Myocyte (in vitro differentiated cells): Measurements from ENCODE around the gene ETNK2. TPM values are rescaled to one million over a fixed set of nuclear protein-coding genes. Genes with fewer than 3 reads are reported as not detected.

Experiments
- DNase-seq: peaks from one replicate; pipeline ENCODE4 v3.0.0-alpha.2; 2012; ENCODE audit warnings: low read depth
- polyA plus RNA-seq: library from polyadenylated mRNA; unstranded; fragments of >200 nt; gene quantifications from one replicate; pipeline ENCODE4 v1.2.1, GENCODE V29; 2012; ENCODE audit warnings: missing spikeins
- total RNA-seq: library from RNA; depleted of rRNA; stranded (reverse); fragments of >200 nt; gene quantifications from 2 replicates; pipeline ENCODE4 v1.2.3, GENCODE V29; 2014

ETNK2 gene
- total RNA-seq = 0.32 and 0.83 TPM in 2 replicates
- polyA plus RNA-seq = 1.5 TPM

GRCh38 chr1:204151552-204152309 lies at the start of gene ETNK2:
Gene ETNK2 (minus strand): TSS chr1:204152044. CDS start chr1:204151852, 192 bp downstream.
- peak; percentile 16 for DNase-seq

- no peak for DNase-seq
These were observed 49.6 kb upstream of the ETNK2 start for GRCh38 chr1:204201348-204202040.

- DNase-seq = no peak
These were observed 47.7 kb upstream of the ETNK2 start for GRCh38 chr1:204199579-204199978.

GRCh38 chr1:204198348-204199340 lies 46.8 kb upstream of the ETNK2 start:
- peak; percentile 94 for DNase-seq

GRCh38 chr1:204197068-204197467 lies 45.2 kb upstream of the ETNK2 start:
- no peak for DNase-seq

GRCh38 chr1:204196068-204196795 lies 44.4 kb upstream of the ETNK2 start, which contains the start of gene KISS1:
Gene KISS1 (minus strand): TSS chr1:204196491. CDS start chr1:204192876, 3,615 bp downstream.
- DNase-seq = no peak

- no peak for DNase-seq
These were observed 42.9 kb upstream of the ETNK2 start for GRCh38 chr1:204194771-204195170.

- DNase-seq = no peak
These were observed 42.2 kb upstream of the ETNK2 start for GRCh38 chr1:204194080-204194479.

GRCh38 chr1:204192589-204193352 lies 40.9 kb upstream of the ETNK2 start:
- DNase-seq = no peak

- no peak for DNase-seq
These were observed 40.2 kb upstream of the ETNK2 start for GRCh38 chr1:204192046-204192445.

- no peak for DNase-seq
These were observed 39.6 kb upstream of the ETNK2 start for GRCh38 chr1:204191456-204191855.

- peak; percentile 43 for DNase-seq
These were observed 38.7 kb upstream of the ETNK2 start for GRCh38 chr1:204190212-204191211.

GRCh38 chr1:204188959-204189639 lies 37.3 kb upstream of the ETNK2 start:
- no peak for DNase-seq

GRCh38 chr1:204186597-204186996 lies 34.8 kb upstream of the ETNK2 start:
- no peak for DNase-seq

GRCh38 chr1:204181116-204181515 lies 29.3 kb upstream of the ETNK2 start:
- no peak for DNase-seq

GRCh38 chr1:204180133-204180532 lies 28.3 kb upstream of the ETNK2 start:
- peak; percentile 79 for DNase-seq

GRCh38 chr1:204178487-204179281 lies 26.8 kb upstream of the ETNK2 start:
- DNase-seq = no peak
